ENCODE data around the gene TMA16. TPM values are rescaled to one million over a fixed set of nuclear protein-coding genes. Genes with fewer than 3 reads are reported as not detected.

TMA16 gene
- total RNA-seq, result 33.3 and 40.8 TPM in 2 replicates

GRCh38 chr4:163494360-163495241, at the start of gene TMA16:
Gene TMA16, plus strand, starts transcription at chr4:163494690. Its CDS starts 112 bp downstream, at chr4:163494802.

DNA sequence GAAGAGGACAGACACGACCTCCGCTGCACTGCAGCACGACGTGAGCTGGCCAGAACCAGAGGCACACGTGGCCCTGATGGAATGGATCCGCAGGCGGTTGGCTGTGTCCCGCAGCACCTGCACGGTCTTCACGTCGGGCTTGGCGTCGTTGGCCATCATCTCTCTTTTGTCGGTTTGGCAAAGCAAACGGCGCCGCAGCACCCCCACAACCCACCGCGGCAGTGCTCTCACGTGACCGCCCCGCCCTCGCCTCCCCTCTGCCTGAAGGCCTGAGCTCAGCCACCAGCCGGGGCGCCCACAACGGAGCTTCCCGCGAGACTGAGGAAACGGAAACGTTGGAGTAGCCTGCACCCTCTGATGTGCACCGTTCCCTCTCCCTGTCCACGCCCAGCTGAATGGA, 20.9 kb upstream of the TMA16 start, which contains the start of gene TKTL2:
Gene TKTL2 (minus strand): TSS at position 179 of the 400 bp plus-strand sequence. CDS start 20 bp downstream, at position 159.

Other genes with a start within 250 kb of the TMA16 start
- gene NPY1R, start 162.1 kb upstream of the TMA16 start, total RNA-seq, result under 0.01 TPM in 1 of 2 replicates, not detected in the other
- gene NPY5R, start 150.8 kb upstream of the TMA16 start, total RNA-seq, result not detected in 2 replicates
- gene TKTL2, start 20.9 kb upstream of the TMA16 start, total RNA-seq, result not detected in 2 replicates